HL-60/S4 treated with retinoic acid at 250 ng/mL for 4 days and 3 days (cell line): ENCODE measurements around the gene GALR3.

Source experiments
- in situ Hi-C: fragments of 300-500 bp; cut with MboI; formaldehyde crosslinking; loops from 2 replicates; pipeline ENCODE4 v1.7.0; 2022; ENCODE audit warnings: low sequenced_read_pairs

GALR3 gene

GRCh38 chr22:37822079-37822833 is 926 bp upstream of the GALR3 start:
- in situ Hi-C loops: no loop called here

- in situ Hi-C loops: no loop called here
Measured at GRCh38 chr22:37824674-37825641, 1.8 kb downstream of the GALR3 start.

- in situ Hi-C loops: no loop called here
Measured at GRCh38 chr22:37827056-37827455, 3.9 kb downstream of the GALR3 start.

- in situ Hi-C loops: no loop called here
Measured at GRCh38 chr22:37830093-37830842, 7.1 kb downstream of the GALR3 start.

GRCh38 chr22:37831472-37831871 is 8.3 kb downstream of the GALR3 start:
- in situ Hi-C loops: no loop called here

GRCh38 chr22:37832022-37832857 is 9.1 kb downstream of the GALR3 start:
- in situ Hi-C loops: no loop called here

GRCh38 chr22:37842015-37842793 is 19.0 kb downstream of the GALR3 start:
- in situ Hi-C loops: no loop called here

- in situ Hi-C loops: no loop called here
Measured at GRCh38 chr22:37843741-37844089, 20.5 kb downstream of the GALR3 start.

GRCh38 chr22:37844904-37845329 is 21.7 kb downstream of the GALR3 start:
- in situ Hi-C loops: no loop called here

- in situ Hi-C loops: no loop called here
Measured at GRCh38 chr22:37846433-37846832, 23.3 kb downstream of the GALR3 start.

GRCh38 chr22:37848587-37849088 is 25.5 kb downstream of the GALR3 start:
- in situ Hi-C loops: no loop called here

- in situ Hi-C loops: no loop called here
Measured at GRCh38 chr22:37849089-37849751, 26.0 kb downstream of the GALR3 start, which contains the start of gene EIF3L. TSS of gene EIF3L (plus strand) at chr22:37849419. CDS start at chr22:37849450, 31 bp downstream.

GRCh38 chr22:37850801-37851200 is 27.6 kb downstream of the GALR3 start:
- in situ Hi-C loops: no loop called here

- in situ Hi-C loops: no loop called here
Measured at GRCh38 chr22:37852418-37852817, 29.2 kb downstream of the GALR3 start.

GRCh38 chr22:37854946-37855345 is 31.8 kb downstream of the GALR3 start:
- in situ Hi-C loops: no loop called here

GRCh38 chr22:37855462-37855861 is 32.3 kb downstream of the GALR3 start:
- in situ Hi-C loops: no loop called here

GRCh38 chr22:37860796-37861421 is 37.7 kb downstream of the GALR3 start:
- in situ Hi-C loops: no loop called here
